Endodermal cell (in vitro differentiated cells): Measurements from ENCODE around the gene LRRC17. TPM values are rescaled to one million over a fixed set of nuclear protein-coding genes. Genes with fewer than 3 reads are reported as not detected.

Source experiments
- DNase-seq: peaks from one replicate; pipeline ENCODE4 v3.0.0-alpha.2; 2017
- H3K27ac ChIP-seq: 2 replicates; pipeline ENCODE4 v1.5.1; 2013; ENCODE audit warnings: mild to moderate bottlenecking, low read depth, low read length, moderate library complexity
- H3K27me3 ChIP-seq: 2 replicates; pipeline ENCODE4 v1.6.1; 2013; ENCODE audit warnings: mild to moderate bottlenecking, low read length, moderate library complexity; ENCODE audit not compliant: insufficient read depth, control insufficient read depth, poor library complexity, severe bottlenecking
- H3K36me3 ChIP-seq: 2 replicates; pipeline ENCODE4 v1.7.0; 2013; ENCODE audit warnings: mild to moderate bottlenecking, low read length, moderate library complexity; ENCODE audit not compliant: control insufficient read depth, insufficient read depth
- H3K4me1 ChIP-seq: one replicate; pipeline ENCODE4 v1.7.0; 2013; ENCODE audit warnings: low read length; ENCODE audit not compliant: control insufficient read depth, insufficient read depth
- H3K4me3 ChIP-seq: 2 replicates; pipeline ENCODE4 v1.5.1; 2013; ENCODE audit warnings: mild to moderate bottlenecking, low read length, moderate library complexity
- H3K9ac ChIP-seq: 2 replicates; pipeline ENCODE4 v1.6.1; 2013; ENCODE audit warnings: mild to moderate bottlenecking, low read length, moderate library complexity; ENCODE audit not compliant: poor library complexity, severe bottlenecking; ENCODE audit errors: extremely low read depth
- H3K9me3 ChIP-seq: 2 replicates; pipeline ENCODE4 v1.6.1; 2013; ENCODE audit warnings: mild to moderate bottlenecking, low read length, moderate library complexity; ENCODE audit not compliant: control insufficient read depth
- H3K27ac Mint-ChIP-seq: 2 replicates; pipeline ENCODE4 v1.8.0; 2020; ENCODE audit warnings: mixed read lengths
- H3K27me3 Mint-ChIP-seq: 2 replicates; pipeline ENCODE4 v1.8.0; 2021; ENCODE audit warnings: mild to moderate bottlenecking, mixed read lengths; ENCODE audit not compliant: insufficient read depth
- H3K36me3 Mint-ChIP-seq: 2 replicates; pipeline ENCODE4 v1.8.0; 2020; ENCODE audit warnings: low read depth, mixed read lengths
- H3K4me1 Mint-ChIP-seq: 2 replicates; pipeline ENCODE4 v1.8.0; 2020; ENCODE audit warnings: mixed read lengths
- H3K4me3 Mint-ChIP-seq: 2 replicates; pipeline ENCODE4 v1.8.0; 2020; ENCODE audit warnings: mild to moderate bottlenecking, moderate library complexity, mixed read lengths
- H3K9me3 Mint-ChIP-seq: 2 replicates; pipeline ENCODE4 v1.8.0; 2020; ENCODE audit warnings: mild to moderate bottlenecking, mixed read lengths
- WGBS, 2 experiments: methylation state at CpG; one replicate each; pipeline versions ENCODE4 v1.1.5 to v1.1.7; 2013; ENCODE audit warnings: missing lambda C conversion rate in 2 of 2, mixed read lengths in 1 of 2; ENCODE audit not compliant: insufficient coverage in 1 of 2, insufficient read length in 1 of 2; 5-methylcytosine and 5-hydroxymethylcytosine counted together
- total RNA-seq, 2 donors: library from RNA; stranded (reverse); fragmentation: NEBNext Ultra II Directional in 1 of 2; extraction: Animal tissue kit (Norgen Biotek cat#: 25700) in 1 of 2; gene quantifications; 2 replicates in 1 of 2; 3 replicates in 1 of 2; pipeline ENCODE4 v1.2.1, GENCODE V29; 2021
- TF ChIP-seq, protein P1 (sequence below): fragments of 200-600 bp; sonication (generic); conservative IDR thresholded peaks from 2 replicates; pipeline ENCODE4 v1.5.0; 2021; ENCODE audit warnings: antibody characterized with exemption, mild to moderate bottlenecking

LRRC17 gene
- total RNA-seq, 2 donors from 2014 or later = 0.18 to 0.53 TPM

DNA sequence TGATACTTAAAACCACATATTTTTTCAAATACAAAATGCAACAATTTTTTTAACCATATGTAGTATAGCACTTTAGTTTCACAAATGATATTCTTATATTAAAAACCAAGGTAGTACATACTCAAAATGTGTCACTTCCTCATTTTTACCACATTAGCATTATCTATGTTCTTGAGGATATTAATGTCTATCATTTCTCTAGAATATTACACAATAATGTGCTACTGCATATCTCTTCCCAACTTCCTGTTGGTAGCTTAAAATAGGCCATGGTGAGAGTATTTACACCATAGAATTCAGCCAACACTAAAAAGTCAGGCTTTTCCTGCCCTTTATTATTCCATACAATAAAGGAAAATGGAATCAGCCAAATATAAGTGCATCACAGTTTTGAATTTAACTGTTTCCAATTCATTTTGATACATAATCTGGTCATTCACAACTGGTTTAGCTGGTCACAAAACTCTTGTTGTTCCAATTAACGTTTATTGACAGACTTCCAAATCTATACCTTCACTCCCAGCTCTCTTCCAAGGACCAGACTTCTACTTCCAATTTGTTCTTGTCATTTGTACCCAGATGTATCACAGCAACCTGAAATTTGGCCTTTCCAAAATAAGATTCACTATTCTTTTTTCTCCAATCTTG lies 20.0 kb upstream of the LRRC17 start:
- Histone ChIP-seq H3K36me3 (no peaks in the 10 kb centered on the region), H3K9ac (no peak overlapping the region), H3K27ac (no peak overlapping the region), H3K4me3 (no peak overlapping the region), H3K27me3 (no peaks in the 10 kb centered on the region), H3K9me3 (no peaks in the 10 kb centered on the region), H3K4me1 (no peaks in the 10 kb centered on the region)
- Mint-ChIP-seq H3K9me3 (no peaks in the 10 kb centered on the region), H3K27me3 (no peaks in the 10 kb centered on the region), H3K36me3 (no peaks in the 10 kb centered on the region), H3K4me3 (no peak overlapping the region), H3K27ac (no peak overlapping the region), H3K4me1 (no peaks in the 10 kb centered on the region)
- no peak for DNase-seq
- WGBS, 2 experiments = 92% methylated on average over 1 of the region's 1 CpG
- TF ChIP-seq, protein P1, sequence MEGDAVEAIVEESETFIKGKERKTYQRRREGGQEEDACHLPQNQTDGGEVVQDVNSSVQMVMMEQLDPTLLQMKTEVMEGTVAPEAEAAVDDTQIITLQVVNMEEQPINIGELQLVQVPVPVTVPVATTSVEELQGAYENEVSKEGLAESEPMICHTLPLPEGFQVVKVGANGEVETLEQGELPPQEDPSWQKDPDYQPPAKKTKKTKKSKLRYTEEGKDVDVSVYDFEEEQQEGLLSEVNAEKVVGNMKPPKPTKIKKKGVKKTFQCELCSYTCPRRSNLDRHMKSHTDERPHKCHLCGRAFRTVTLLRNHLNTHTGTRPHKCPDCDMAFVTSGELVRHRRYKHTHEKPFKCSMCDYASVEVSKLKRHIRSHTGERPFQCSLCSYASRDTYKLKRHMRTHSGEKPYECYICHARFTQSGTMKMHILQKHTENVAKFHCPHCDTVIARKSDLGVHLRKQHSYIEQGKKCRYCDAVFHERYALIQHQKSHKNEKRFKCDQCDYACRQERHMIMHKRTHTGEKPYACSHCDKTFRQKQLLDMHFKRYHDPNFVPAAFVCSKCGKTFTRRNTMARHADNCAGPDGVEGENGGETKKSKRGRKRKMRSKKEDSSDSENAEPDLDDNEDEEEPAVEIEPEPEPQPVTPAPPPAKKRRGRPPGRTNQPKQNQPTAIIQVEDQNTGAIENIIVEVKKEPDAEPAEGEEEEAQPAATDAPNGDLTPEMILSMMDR = no peak

DNA sequence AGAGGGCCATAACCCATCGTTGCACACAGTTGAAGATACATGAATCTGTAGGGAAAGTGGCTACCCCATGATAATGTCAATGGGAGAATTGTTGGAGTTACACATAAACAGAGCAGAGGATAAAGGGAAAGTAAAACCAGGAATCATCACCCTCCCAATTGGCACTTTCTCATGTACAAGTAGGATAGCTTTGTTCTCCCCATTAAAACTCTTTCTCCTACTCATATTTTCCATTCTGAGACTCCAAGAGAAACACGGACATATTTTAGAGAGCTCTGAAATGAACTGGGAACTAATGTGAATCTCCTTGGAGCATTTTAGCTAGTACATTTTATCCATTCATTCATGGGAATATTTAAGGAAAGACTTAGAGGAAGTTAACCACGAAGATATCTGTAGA lies 17.2 kb upstream of the LRRC17 start:
- no peaks in the 10 kb centered on the region for H3K27me3 ChIP-seq
- H3K4me1 ChIP-seq = no peaks in the 10 kb centered on the region
- H3K27ac Mint-ChIP-seq = no peak overlapping the region
- no peaks in the 10 kb centered on the region for H3K36me3 ChIP-seq
- DNase-seq = no peak
- no peaks in the 10 kb centered on the region for H3K9me3 ChIP-seq
- H3K4me1 Mint-ChIP-seq = peaks cover 1% of the 10 kb centered on the region
- 94 to 100% methylated on average over 2 to 3 of the region's 3 CpGs for WGBS, 2 experiments
- no peaks in the 10 kb centered on the region for H3K9me3 Mint-ChIP-seq
- H3K36me3 Mint-ChIP-seq = no peaks in the 10 kb centered on the region
- no peak overlapping the region for H3K4me3 ChIP-seq
- H3K4me3 Mint-ChIP-seq = no peak overlapping the region
- H3K27ac ChIP-seq = no peak overlapping the region
- TF ChIP-seq, protein P1 = no peak
- no peak overlapping the region for H3K9ac ChIP-seq
- no peaks in the 10 kb centered on the region for H3K27me3 Mint-ChIP-seq

DNA sequence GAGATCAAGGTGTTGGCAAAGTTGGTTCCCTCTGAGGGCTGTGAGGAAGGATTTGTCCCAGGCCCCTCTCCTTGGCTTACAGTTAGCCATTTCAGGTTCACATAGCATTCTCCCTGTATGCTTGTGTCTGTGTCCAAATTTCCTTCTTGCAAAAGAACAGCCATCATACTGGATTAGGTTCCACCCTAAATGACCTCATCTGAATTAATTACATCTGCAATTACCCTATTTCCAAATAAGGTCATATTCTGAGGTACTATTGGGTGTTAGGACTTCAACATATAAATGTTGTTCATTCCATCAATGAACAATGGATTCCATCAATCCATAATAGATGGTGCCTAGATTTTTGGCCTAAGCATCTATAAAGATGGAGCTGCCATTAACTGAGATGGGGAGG lies 16.2 kb upstream of the LRRC17 start:
- H3K36me3 Mint-ChIP-seq = no peaks in the 10 kb centered on the region
- no peaks in the 10 kb centered on the region for H3K27me3 Mint-ChIP-seq
- no peaks in the 10 kb centered on the region for H3K36me3 ChIP-seq
- H3K27ac ChIP-seq = no peak overlapping the region
- H3K4me3 ChIP-seq = no peak overlapping the region
- peaks cover 5% of the 10 kb centered on the region for H3K4me1 Mint-ChIP-seq
- no peak overlapping the region for H3K4me3 Mint-ChIP-seq
- DNase-seq = no peak
- no peaks in the 10 kb centered on the region for H3K27me3 ChIP-seq
- H3K9ac ChIP-seq = no peak overlapping the region
- H3K9me3 Mint-ChIP-seq = no peaks in the 10 kb centered on the region
- TF ChIP-seq, protein P1 = no peak
- H3K27ac Mint-ChIP-seq = no peak overlapping the region
- no peaks in the 10 kb centered on the region for H3K9me3 ChIP-seq
- H3K4me1 ChIP-seq = no peaks in the 10 kb centered on the region
